HPDE6-E6E7 (cell line): ENCODE results near the gene ZNF667.

Source experiments
- DNase-seq: peaks from one replicate; pipeline ENCODE4 v3.0.0; 2011; ENCODE audit warnings: missing footprints; ENCODE audit errors: extremely low spot score

Gene ZNF667

GRCh38 chr19:56393119-56394012 is 83.8 kb downstream of the ZNF667 start, which contains the start of gene ZNF582:
ZNF582 (minus strand) TSS chr19:56393534; CDS start chr19:56391752, 1,782 bp downstream.
- peak; percentile 97 for DNase-seq
